Panc1 (cell line): ENCODE measurements around the gene PPP1R3D. TPM values are rescaled to one million over a fixed set of nuclear protein-coding genes. Genes with fewer than 3 reads are reported as not detected.
A peak's percentile ranks its signal among the peaks of the same experiment; 100 is the strongest.

Experiments
- ATAC-seq: fragments of 200-7000 bp; cut with Tn5 transposase; 2 replicates; pipeline ENCODE4 v1.9.1; 2020; ENCODE audit warnings: mild to moderate bottlenecking, moderate library complexity
- BruUV-seq: library from RNA; stranded (reverse); fragments of 400-500 nt; replicated peaks from 2 replicates; lab custom pipeline; 2021; lab: Mats Ljungman, UMichigan
- CTCF ChIA-PET: fragments of 300-600 bp; sonication (Branson Sonifier 250); formaldehyde crosslinking; loops from one replicate; lab custom pipeline; 2022; ENCODE audit warnings: antibody characterized with exemption; lab: Charles Lee
- POLR2A ChIA-PET: fragments of 300-600 bp; sonication (Branson Sonifier 250); formaldehyde crosslinking; loops from one replicate; lab custom pipeline; 2022; ENCODE audit warnings: antibody characterized with exemption; lab: Charles Lee
- DNase-seq: peaks from one replicate; pipeline ENCODE4 v3.0.0-alpha.2; 2010; ENCODE audit warnings: low read depth, low spot score
- H3K27ac ChIP-seq: 2 replicates; pipeline ENCODE4 v1.5.1; 2011; ENCODE audit warnings: mild to moderate bottlenecking, low read length, inconsistent platforms
- H3K27me3 ChIP-seq: fragments of 200-500 bp; sonication (Bioruptor generic); 2 replicates; pipeline ENCODE4 v1.6.0; 2014; ENCODE audit warnings: low read length, inconsistent platforms; ENCODE audit not compliant: control insufficient read depth, insufficient read depth
- H3K36me3 ChIP-seq: fragments of 200-500 bp; sonication (Bioruptor generic); 2 replicates; pipeline ENCODE4 v1.5.1; 2014; ENCODE audit warnings: inconsistent platforms, mild to moderate bottlenecking, low read length, moderate library complexity; ENCODE audit not compliant: control insufficient read depth, insufficient read depth
- H3K4me1 ChIP-seq: 2 replicates; pipeline ENCODE4 v1.5.1; 2011; ENCODE audit warnings: inconsistent platforms, mild to moderate bottlenecking, low read length, moderate library complexity; ENCODE audit not compliant: control insufficient read depth, insufficient read depth
- H3K4me3 ChIP-seq, 2 experiments: 2 replicates each; pipeline ENCODE4 v1.5.1; 2011 to 2012; ENCODE audit warnings: low read depth in 2 of 2, low read length in 2 of 2, mild to moderate bottlenecking in 2 of 2, inconsistent platforms in 1 of 2, moderate library complexity in 1 of 2
- H3K9me3 ChIP-seq: fragments of 200-500 bp; sonication (Bioruptor generic); 2 replicates; pipeline ENCODE4 v1.5.1; 2014; ENCODE audit warnings: low read depth, mild to moderate bottlenecking, inconsistent platforms, low read length, moderate library complexity; ENCODE audit not compliant: control insufficient read depth, insufficient read depth
- POLR2AphosphoS5 ChIP-seq: IDR thresholded peaks from 2 replicates; pipeline ENCODE4 v1.6.1; 2012; ENCODE audit warnings: mild to moderate bottlenecking, low read depth, low read length, moderate library complexity
- SIN3A ChIP-seq: IDR thresholded peaks from 2 replicates; pipeline ENCODE4 v1.6.1; 2012; ENCODE audit warnings: low read depth, mild to moderate bottlenecking, low read length, moderate library complexity, borderline replicate concordance; ENCODE audit not compliant: insufficient read depth
- TCF7L2 ChIP-seq: IDR thresholded peaks from 2 replicates; pipeline ENCODE4 v1.6.1; 2011; ENCODE audit warnings: mild to moderate bottlenecking, low read depth, low read length, inconsistent platforms
- in situ Hi-C: cut with HindIII; loops from 2 replicates; pipeline ENCODE4 v1.10.0; 2016; ENCODE audit warnings: low sequenced_read_pairs, low pct_unique_long_range_greater_than_20kb
- intact Hi-C: fragments of 100-400 bp; cut with micrococcal nuclease; formaldehyde crosslinking; loops from one replicate; pipeline ENCODE4 v1.10.0; 2022; ENCODE audit not compliant: unreplicated experiment
- total RNA-seq: library from RNA; stranded (reverse); gene quantifications from one replicate; pipeline ENCODE4 v1.2.1, GENCODE V29; 2021; ENCODE audit not compliant: unreplicated experiment
- TF ChIP-seq, protein P1 (sequence below): fragments of 450-650 bp; IDR thresholded peaks from 2 replicates; pipeline ENCODE4 v1.5.1; 2017; ENCODE audit warnings: mild to moderate bottlenecking
- TF ChIP-seq, protein P2 (sequence below), 2 experiments: IDR thresholded peaks; 2 replicates each; pipeline ENCODE4 v1.6.1; 2011 to 2012; ENCODE audit warnings: low read depth in 2 of 2, control low read depth in 1 of 2, low read length in 1 of 2, mild to moderate bottlenecking in 1 of 2, moderate library complexity in 1 of 2; ENCODE audit not compliant: insufficient read depth in 1 of 2

PPP1R3D gene
- total RNA-seq, 1 experiment from 2014 or later, result 7.9 TPM

DNA sequence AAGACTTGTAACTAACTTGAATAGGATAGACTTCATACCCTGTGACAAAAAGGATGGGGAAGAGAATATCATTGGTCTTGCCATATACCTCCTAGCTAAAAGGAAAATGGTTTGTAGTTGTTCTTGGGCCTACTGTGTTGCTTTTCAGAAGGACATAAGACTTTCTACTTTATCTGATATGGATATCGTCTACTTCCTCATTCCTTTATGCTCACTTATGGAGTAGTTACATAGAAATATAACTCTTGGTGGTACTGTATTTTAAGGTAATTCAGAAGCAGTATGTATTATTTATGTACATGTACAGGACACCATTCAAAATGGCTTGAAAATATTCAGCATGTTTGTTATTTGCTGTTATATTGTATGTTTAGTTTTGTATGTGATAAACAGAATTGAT lies 8.1 kb upstream of the PPP1R3D start:
- Histone ChIP-seq H3K4me3 (no peak overlapping the region), H3K27me3 (no peaks in the 10 kb centered on the region), H3K4me1 (no peaks in the 10 kb centered on the region), H3K36me3 (peaks cover 13% of the 10 kb centered on the region), H3K9me3 (no peaks in the 10 kb centered on the region), H3K27ac (no peak overlapping the region)
- CTCF ChIA-PET, result no interaction called here
- DNase-seq (no peak), ATAC-seq (no peak)
- BruUV-seq, result no TSS peak
- in situ Hi-C loops, result no loop called here
- intact Hi-C loops, result no loop called here
- POLR2A ChIA-PET, result no interaction called here
- TF ChIP-seq, protein P1, sequence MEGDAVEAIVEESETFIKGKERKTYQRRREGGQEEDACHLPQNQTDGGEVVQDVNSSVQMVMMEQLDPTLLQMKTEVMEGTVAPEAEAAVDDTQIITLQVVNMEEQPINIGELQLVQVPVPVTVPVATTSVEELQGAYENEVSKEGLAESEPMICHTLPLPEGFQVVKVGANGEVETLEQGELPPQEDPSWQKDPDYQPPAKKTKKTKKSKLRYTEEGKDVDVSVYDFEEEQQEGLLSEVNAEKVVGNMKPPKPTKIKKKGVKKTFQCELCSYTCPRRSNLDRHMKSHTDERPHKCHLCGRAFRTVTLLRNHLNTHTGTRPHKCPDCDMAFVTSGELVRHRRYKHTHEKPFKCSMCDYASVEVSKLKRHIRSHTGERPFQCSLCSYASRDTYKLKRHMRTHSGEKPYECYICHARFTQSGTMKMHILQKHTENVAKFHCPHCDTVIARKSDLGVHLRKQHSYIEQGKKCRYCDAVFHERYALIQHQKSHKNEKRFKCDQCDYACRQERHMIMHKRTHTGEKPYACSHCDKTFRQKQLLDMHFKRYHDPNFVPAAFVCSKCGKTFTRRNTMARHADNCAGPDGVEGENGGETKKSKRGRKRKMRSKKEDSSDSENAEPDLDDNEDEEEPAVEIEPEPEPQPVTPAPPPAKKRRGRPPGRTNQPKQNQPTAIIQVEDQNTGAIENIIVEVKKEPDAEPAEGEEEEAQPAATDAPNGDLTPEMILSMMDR, result no peak
- TF ChIP-seq POLR2AphosphoS5 (no peak), SIN3A (no peak), TCF7L2 (no peak)
- TF ChIP-seq, protein P2, sequence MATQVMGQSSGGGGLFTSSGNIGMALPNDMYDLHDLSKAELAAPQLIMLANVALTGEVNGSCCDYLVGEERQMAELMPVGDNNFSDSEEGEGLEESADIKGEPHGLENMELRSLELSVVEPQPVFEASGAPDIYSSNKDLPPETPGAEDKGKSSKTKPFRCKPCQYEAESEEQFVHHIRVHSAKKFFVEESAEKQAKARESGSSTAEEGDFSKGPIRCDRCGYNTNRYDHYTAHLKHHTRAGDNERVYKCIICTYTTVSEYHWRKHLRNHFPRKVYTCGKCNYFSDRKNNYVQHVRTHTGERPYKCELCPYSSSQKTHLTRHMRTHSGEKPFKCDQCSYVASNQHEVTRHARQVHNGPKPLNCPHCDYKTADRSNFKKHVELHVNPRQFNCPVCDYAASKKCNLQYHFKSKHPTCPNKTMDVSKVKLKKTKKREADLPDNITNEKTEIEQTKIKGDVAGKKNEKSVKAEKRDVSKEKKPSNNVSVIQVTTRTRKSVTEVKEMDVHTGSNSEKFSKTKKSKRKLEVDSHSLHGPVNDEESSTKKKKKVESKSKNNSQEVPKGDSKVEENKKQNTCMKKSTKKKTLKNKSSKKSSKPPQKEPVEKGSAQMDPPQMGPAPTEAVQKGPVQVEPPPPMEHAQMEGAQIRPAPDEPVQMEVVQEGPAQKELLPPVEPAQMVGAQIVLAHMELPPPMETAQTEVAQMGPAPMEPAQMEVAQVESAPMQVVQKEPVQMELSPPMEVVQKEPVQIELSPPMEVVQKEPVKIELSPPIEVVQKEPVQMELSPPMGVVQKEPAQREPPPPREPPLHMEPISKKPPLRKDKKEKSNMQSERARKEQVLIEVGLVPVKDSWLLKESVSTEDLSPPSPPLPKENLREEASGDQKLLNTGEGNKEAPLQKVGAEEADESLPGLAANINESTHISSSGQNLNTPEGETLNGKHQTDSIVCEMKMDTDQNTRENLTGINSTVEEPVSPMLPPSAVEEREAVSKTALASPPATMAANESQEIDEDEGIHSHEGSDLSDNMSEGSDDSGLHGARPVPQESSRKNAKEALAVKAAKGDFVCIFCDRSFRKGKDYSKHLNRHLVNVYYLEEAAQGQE (IDR thresholded peaks at IDR 0.05; ENCODE audit: insufficient read depth in 1 of 2, low read depth in 2 of 2, low read length in 1 of 2), result no peak

DNA sequence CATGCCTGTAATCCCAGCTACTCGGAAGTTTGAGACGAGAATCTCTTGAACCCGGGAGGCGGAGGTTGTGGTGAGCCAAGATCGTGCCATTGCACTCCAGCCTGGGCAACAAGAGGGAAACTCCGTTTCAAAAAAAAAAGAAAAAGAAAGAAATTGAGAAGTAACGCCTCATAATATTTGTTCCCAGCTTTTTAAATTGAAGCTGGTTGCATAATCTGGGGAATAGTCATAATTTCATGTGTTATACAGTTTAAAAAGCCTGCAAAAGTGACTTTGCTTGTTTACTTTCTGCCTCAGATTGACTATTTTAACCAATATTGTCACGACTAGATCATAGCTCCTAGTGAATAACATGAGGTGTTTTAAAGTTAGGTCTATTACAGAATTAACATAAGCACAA lies 7.3 kb upstream of the PPP1R3D start:
- in situ Hi-C loops, result no loop called here
- intact Hi-C loops, result no loop called here
- Histone ChIP-seq H3K4me1 (no peaks in the 10 kb centered on the region), H3K36me3 (peaks cover 20% of the 10 kb centered on the region), H3K4me3 (no peak overlapping the region), H3K27ac (no peak overlapping the region), H3K27me3 (no peaks in the 10 kb centered on the region), H3K9me3 (no peaks in the 10 kb centered on the region)
- ChIA-PET CTCF (no interaction called here), POLR2A (interaction anchor here (0.7 kb wide), 1 partner anchor 1049 kb away, joined by 5 read pairs; no protein-coding TSS in a partner anchor)
- TSS peak; percentile 18 for BruUV-seq
- DNase-seq (no peak), ATAC-seq (no peak)
- TF ChIP-seq TCF7L2 (no peak), POLR2AphosphoS5 (no peak), SIN3A (no peak)
- TF ChIP-seq, protein P1, result no peak
- TF ChIP-seq, protein P2 (IDR thresholded peaks at IDR 0.05; ENCODE audit: insufficient read depth in 1 of 2, low read depth in 2 of 2, low read length in 1 of 2), result no peak
